Omental fat pad (tissue), 4 donors: ENCODE results near the gene FUOM. TPM values are rescaled to one million over a fixed set of nuclear protein-coding genes. Genes with fewer than 3 reads are reported as not detected.

Source experiments
- ATAC-seq: fragments of 150-250 bp; one replicate; pipeline ENCODE4 v1.9.1; 2016; ENCODE audit warnings: mild to moderate bottlenecking, moderate library complexity; ENCODE audit not compliant: low FRiP score
- DNase-seq: peaks from one replicate; pipeline ENCODE4 v3.0.0-alpha.2; 2019; ENCODE audit warnings: low spot score
- CTCF ChIP-seq, 3 donors: fragments of 450-650 bp; IDR thresholded peaks; one replicate each; pipeline ENCODE4 v1.5.1; 2016 to 2017; ENCODE audit warnings: antibody characterized with exemption in 3 of 3, mild to moderate bottlenecking in 3 of 3, moderate library complexity in 2 of 3
- total RNA-seq, 4 donors: library from RNA; depleted of rRNA; stranded (reverse); fragments of >200 nt; gene quantifications; one replicate each; pipeline ENCODE4 v1.1.0, GENCODE V29; 2016

FUOM gene
- total RNA-seq, 4 donors from 2014 or later = 20.6 to 34.3 (median 24.1) TPM

GRCh38 chr10:133312016-133312768 is 45.6 kb downstream of the FUOM start:
- TF ChIP-seq CTCF (IDR thresholded peaks at IDR 0.05) = no peak
- ATAC-seq = no peak
- DNase-seq = no peak

- no peak for ATAC-seq
These were observed 46.2 kb downstream of the FUOM start for GRCh38 chr10:133311570-133311969.

GRCh38 chr10:133310789-133311188 is 47.0 kb downstream of the FUOM start:
- DNase-seq (no peak), ATAC-seq (no peak)
- no peak for TF ChIP-seq CTCF (IDR thresholded peaks at IDR 0.05)

More at GRCh38 chr10:133311570-133311969, 46.2 kb downstream of the FUOM start:
- no peak for TF ChIP-seq CTCF (IDR thresholded peaks at IDR 0.05)
- DNase-seq = no peak

- TF ChIP-seq CTCF (IDR thresholded peaks at IDR 0.05) = no peak
- ATAC-seq = no peak
- no peak for DNase-seq
These were observed 47.4 kb downstream of the FUOM start for GRCh38 chr10:133310399-133310755.

- TF ChIP-seq CTCF (IDR thresholded peaks at IDR 0.05) = no peak
- DNase-seq (no peak), ATAC-seq (no peak)
These were observed 48.0 kb downstream of the FUOM start for GRCh38 chr10:133309720-133310398.

- ATAC-seq (peak; percentile 97), DNase-seq (peak; percentile 94)
- TF ChIP-seq CTCF (IDR thresholded peaks at IDR 0.05) = no peak
These were observed 48.6 kb downstream of the FUOM start for GRCh38 chr10:133309100-133309719.
